Measurements from ENCODE around the gene MC3R.

DNA sequence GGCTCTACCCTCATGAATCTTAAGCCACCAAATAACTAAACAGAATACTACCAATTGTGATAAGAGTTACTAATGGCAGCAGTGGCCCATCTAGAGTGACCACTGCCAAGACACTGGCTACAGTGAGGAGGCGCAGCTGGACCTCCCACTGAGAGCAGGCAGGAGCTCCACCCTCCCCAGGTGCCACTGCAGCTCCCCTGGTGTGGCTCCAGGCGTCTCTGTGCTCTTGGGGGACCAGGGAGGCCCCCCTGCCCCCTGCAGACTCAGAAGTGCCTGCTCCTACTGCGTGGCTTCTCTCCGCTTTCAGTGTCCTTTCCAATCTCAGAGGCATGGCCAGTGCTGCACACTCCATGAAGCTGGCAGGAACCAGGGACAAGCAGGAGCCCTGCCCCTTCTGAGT is 23.4 kb downstream of the MC3R start:
- TF ChIP-seq CTCF (IDR thresholded peaks at IDR 0.05) (no peak), POLR2A (IDR thresholded peaks at IDR 0.05) (no peak)
